Right lung (tissue), 10 donors: ENCODE data around the gene CIDEB. TPM values are rescaled to one million over a fixed set of nuclear protein-coding genes. Genes with fewer than 3 reads are reported as not detected.
"Not testable (repeated sequence)": the region's sequence is repeated elsewhere in the genome, so short reads cannot be mapped to it uniquely, and the experiment has no call there.

Source experiments
- DNase-seq, 2 donors: peaks; one replicate each; pipeline ENCODE4 v3.0.0-alpha.2; 2013
- long read RNA-seq, 8 donors: transcript quantifications; one replicate each; lab custom pipeline, GENCODE V29; 2026
- polyA plus RNA-seq, 5 donors: library from polyadenylated mRNA; unstranded; fragments of 120-200 nt; gene quantifications; one replicate each; pipeline versions ENCODE4 v1.2.1 to v1.2.3, GENCODE V29; 2013; ENCODE audit warnings: inconsistent platforms in 1 of 5, low replicate concordance in 1 of 5; ENCODE audit not compliant: insufficient read length in 5 of 5, insufficient read depth in 1 of 5

Gene CIDEB
- 10 to 100 TPM in 4 of 5 donors, 1 to 10 TPM in 1; 9.6 to 16.6 (median 14.1) TPM for polyA plus RNA-seq
- long read RNA-seq, donor 1, partial matches to known transcripts: 14 of 22 reads
- long read RNA-seq, donor 1, other reads (novel, unspliced or antisense): 0 of 22 reads
- long read RNA-seq, donor 2, partial matches to known transcripts: 0 of 2 reads
- long read RNA-seq, donor 2, other reads (novel, unspliced or antisense): 0 of 2 reads
- long read RNA-seq, donor 3, partial matches to known transcripts: 0 of 3 reads
- long read RNA-seq, donor 3, other reads (novel, unspliced or antisense): 0 of 3 reads
- long read RNA-seq, donor 4, partial matches to known transcripts: 0 of 2 reads
- long read RNA-seq, donor 4, other reads (novel, unspliced or antisense): 0 of 2 reads
- long read RNA-seq, donor 5, partial matches to known transcripts: 7 of 7 reads
- long read RNA-seq, donor 5, other reads (novel, unspliced or antisense): 0 of 7 reads
- long read RNA-seq, donor 6, partial matches to known transcripts: 0 of 2 reads
- long read RNA-seq, donor 6, other reads (novel, unspliced or antisense): 0 of 2 reads
- long read RNA-seq, donor 7, partial matches to known transcripts: 5 of 6 reads
- long read RNA-seq, donor 7, other reads (novel, unspliced or antisense): 0 of 6 reads
- long read RNA-seq, donor 8, partial matches to known transcripts: 0 of 1 reads
- long read RNA-seq, donor 8, other reads (novel, unspliced or antisense): 0 of 1 reads

GRCh38 chr14:24307575-24308341, at the start of gene CIDEB:
CIDEB (minus strand) TSS chr14:24307977; CDS start chr14:24307858, 119 bp downstream.
- DNase-seq: no peak

GRCh38 chr14:24356208-24356607, 48.4 kb upstream of the CIDEB start:
- DNase-seq: no peak

- no peak for DNase-seq
These were observed 47.2 kb upstream of the CIDEB start for GRCh38 chr14:24355009-24355408.

- DNase-seq: not testable (repeated sequence)
These were observed 46.7 kb upstream of the CIDEB start for GRCh38 chr14:24354482-24354825.

GRCh38 chr14:24353559-24354481, 46.0 kb upstream of the CIDEB start:
- no peak for DNase-seq

- DNase-seq: no peak
These were observed 43.7 kb upstream of the CIDEB start for GRCh38 chr14:24351517-24351916.

GRCh38 chr14:24349742-24350141, 42.0 kb upstream of the CIDEB start:
- DNase-seq: no peak

- DNase-seq: no peak
These were observed 40.4 kb upstream of the CIDEB start for GRCh38 chr14:24348186-24348585.

GRCh38 chr14:24347134-24347533, 39.4 kb upstream of the CIDEB start:
- no peak for DNase-seq

GRCh38 chr14:24343795-24344660, 36.3 kb upstream of the CIDEB start:
- no peak for DNase-seq

GRCh38 chr14:24342889-24343288, 35.1 kb upstream of the CIDEB start:
- no peak for DNase-seq

GRCh38 chr14:24340606-24341005, 32.8 kb upstream of the CIDEB start:
- no peak for DNase-seq

GRCh38 chr14:24339284-24340151, 31.7 kb upstream of the CIDEB start, which contains the start of gene RIPK3:
RIPK3 (minus strand) TSS chr14:24339991; CDS start chr14:24339826, 165 bp downstream.
- DNase-seq: no peak

- no peak for DNase-seq
These were observed 31.1 kb upstream of the CIDEB start for GRCh38 chr14:24338843-24339242.

- DNase-seq: no peak
These were observed 30.0 kb upstream of the CIDEB start for GRCh38 chr14:24337824-24338175.

GRCh38 chr14:24337144-24337823, 29.5 kb upstream of the CIDEB start:
- no peak for DNase-seq

GRCh38 chr14:24335461-24336171, 27.8 kb upstream of the CIDEB start:
- DNase-seq: no peak
